Osteocyte (in vitro differentiated cells): ENCODE results near the gene WDR27. TPM values are rescaled to one million over a fixed set of nuclear protein-coding genes. Genes with fewer than 3 reads are reported as not detected.

ENCODE experiments used
- DNase-seq: peaks from one replicate; pipeline ENCODE4 v3.0.0; 2021; ENCODE audit warnings: mixed read lengths; ENCODE audit not compliant: unreplicated experiment; ENCODE audit errors: extremely low spot score
- H3K27ac Mint-ChIP-seq: one replicate; pipeline ENCODE4 v1.8.0; 2021; ENCODE audit warnings: mild to moderate bottlenecking, mixed read lengths; ENCODE audit not compliant: unreplicated experiment
- H3K27me3 Mint-ChIP-seq: one replicate; pipeline ENCODE4 v1.8.0; 2021; ENCODE audit warnings: mixed read lengths; ENCODE audit not compliant: unreplicated experiment
- H3K36me3 Mint-ChIP-seq: one replicate; pipeline ENCODE4 v1.8.0; 2021; ENCODE audit warnings: mixed read lengths; ENCODE audit not compliant: unreplicated experiment
- H3K4me1 Mint-ChIP-seq: one replicate; pipeline ENCODE4 v1.8.0; 2021; ENCODE audit warnings: mixed read lengths; ENCODE audit not compliant: unreplicated experiment
- H3K4me3 Mint-ChIP-seq: one replicate; pipeline ENCODE4 v1.8.0; 2021; ENCODE audit warnings: mild to moderate bottlenecking, moderate library complexity, mixed read lengths; ENCODE audit not compliant: unreplicated experiment
- H3K9me3 Mint-ChIP-seq: one replicate; pipeline ENCODE4 v1.8.0; 2021; ENCODE audit warnings: mixed read lengths; ENCODE audit not compliant: unreplicated experiment
- total RNA-seq: library from RNA; stranded (reverse); gene quantifications from 2 replicates; pipeline ENCODE4 v1.2.1, GENCODE V29; 2021
- TF ChIP-seq, protein P1 (sequence below): fragments of 200-600 bp; sonication (generic); IDR thresholded peaks from 2 replicates; pipeline ENCODE4 v1.5.0; 2021; ENCODE audit warnings: antibody characterized with exemption, mild to moderate bottlenecking, moderate library complexity

WDR27 gene
- total RNA-seq, 1 donor from 2014 or later, result 37.4 TPM

- Mint-ChIP-seq H3K4me1 (no peaks in the 10 kb centered on the region), H3K27ac (no peak overlapping the region), H3K36me3 (peaks cover 3% of the 10 kb centered on the region), H3K9me3 (peaks cover 5% of the 10 kb centered on the region), H3K4me3 (no peak overlapping the region), H3K27me3 (no peaks in the 10 kb centered on the region)
- DNase-seq, result no peak
- TF ChIP-seq, protein P1, sequence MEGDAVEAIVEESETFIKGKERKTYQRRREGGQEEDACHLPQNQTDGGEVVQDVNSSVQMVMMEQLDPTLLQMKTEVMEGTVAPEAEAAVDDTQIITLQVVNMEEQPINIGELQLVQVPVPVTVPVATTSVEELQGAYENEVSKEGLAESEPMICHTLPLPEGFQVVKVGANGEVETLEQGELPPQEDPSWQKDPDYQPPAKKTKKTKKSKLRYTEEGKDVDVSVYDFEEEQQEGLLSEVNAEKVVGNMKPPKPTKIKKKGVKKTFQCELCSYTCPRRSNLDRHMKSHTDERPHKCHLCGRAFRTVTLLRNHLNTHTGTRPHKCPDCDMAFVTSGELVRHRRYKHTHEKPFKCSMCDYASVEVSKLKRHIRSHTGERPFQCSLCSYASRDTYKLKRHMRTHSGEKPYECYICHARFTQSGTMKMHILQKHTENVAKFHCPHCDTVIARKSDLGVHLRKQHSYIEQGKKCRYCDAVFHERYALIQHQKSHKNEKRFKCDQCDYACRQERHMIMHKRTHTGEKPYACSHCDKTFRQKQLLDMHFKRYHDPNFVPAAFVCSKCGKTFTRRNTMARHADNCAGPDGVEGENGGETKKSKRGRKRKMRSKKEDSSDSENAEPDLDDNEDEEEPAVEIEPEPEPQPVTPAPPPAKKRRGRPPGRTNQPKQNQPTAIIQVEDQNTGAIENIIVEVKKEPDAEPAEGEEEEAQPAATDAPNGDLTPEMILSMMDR, result no peak
Measured at GRCh38 chr6:169510871-169511270, 191.0 kb downstream of the WDR27 start.

- Mint-ChIP-seq H3K9me3 (peaks cover 5% of the 10 kb centered on the region), H3K27me3 (no peaks in the 10 kb centered on the region), H3K4me3 (no peak overlapping the region), H3K27ac (no peak overlapping the region), H3K4me1 (peaks cover 2% of the 10 kb centered on the region), H3K36me3 (peaks cover 3% of the 10 kb centered on the region)
- DNase-seq, result no peak
- TF ChIP-seq, protein P1, result no peak
Measured at GRCh38 chr6:169508452-169508851, 193.4 kb downstream of the WDR27 start.

DNA sequence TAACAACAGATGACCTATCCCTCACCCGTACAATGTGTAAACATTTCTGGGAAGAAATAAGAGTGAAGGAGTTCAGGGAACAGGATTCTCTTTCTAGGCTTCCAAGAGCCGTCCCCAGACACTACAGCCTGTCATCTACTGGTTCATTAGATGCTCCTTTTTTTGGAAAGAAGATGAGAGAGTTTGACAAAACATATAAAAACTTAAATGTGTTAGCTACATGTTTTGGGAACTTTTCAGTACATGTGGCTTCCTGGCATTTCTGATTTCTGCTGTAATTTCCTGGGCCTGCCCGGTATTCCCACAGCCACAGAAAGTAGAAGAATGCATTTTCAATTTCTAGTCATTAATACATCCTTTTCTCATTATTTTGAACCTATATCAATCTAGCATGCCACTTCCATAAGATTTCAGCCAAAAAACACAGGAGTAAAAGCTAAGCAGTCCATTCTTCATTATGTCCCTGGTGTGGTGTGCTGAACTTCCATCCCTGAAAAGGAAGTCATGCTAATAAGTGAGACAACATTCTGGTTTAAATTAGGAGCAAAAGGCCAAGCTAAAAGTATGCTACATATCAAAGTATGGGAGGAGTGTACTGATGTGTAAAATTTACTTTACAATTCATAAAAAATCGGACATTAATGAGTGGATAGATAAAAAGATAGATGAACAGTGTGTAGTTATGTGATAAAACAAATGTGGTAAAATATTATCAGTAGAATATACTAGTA is 198.2 kb downstream of the WDR27 start:
- Mint-ChIP-seq H3K36me3 (peaks cover 6% of the 10 kb centered on the region), H3K27me3 (no peaks in the 10 kb centered on the region)

DNA sequence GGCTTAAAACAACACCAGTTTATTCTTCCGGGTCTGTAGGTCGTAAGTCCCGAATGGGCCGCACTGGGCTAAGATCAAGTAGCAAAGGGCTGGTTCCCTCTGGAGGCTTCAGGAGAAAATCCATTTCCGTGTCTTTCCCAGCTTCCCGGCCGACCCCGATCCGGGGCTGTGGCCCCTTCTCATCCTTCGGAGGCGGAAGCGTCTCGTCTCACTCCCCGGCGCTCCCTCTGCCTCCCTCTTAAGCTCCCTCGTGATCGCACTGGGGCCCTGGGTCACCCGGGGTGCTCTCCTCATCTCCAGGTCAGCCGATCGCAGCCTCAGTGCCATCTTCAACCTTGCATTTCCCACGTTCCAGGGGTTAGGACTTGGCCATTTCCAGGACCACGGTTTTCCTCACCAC is 199.4 kb downstream of the WDR27 start:
- H3K9me3 Mint-ChIP-seq, result no peaks in the 10 kb centered on the region
- H3K36me3 Mint-ChIP-seq, result peaks cover 3% of the 10 kb centered on the region
- H3K27ac Mint-ChIP-seq, result no peak overlapping the region
- TF ChIP-seq, protein P1, result no peak
- H3K27me3 Mint-ChIP-seq, result no peaks in the 10 kb centered on the region
- H3K4me3 Mint-ChIP-seq, result no peak overlapping the region
- no peak for DNase-seq
- peaks cover 4% of the 10 kb centered on the region for H3K4me1 Mint-ChIP-seq

More for the DNA sequence above, 198.2 kb downstream of the WDR27 start:
- Mint-ChIP-seq H3K9me3 (peaks cover 5% of the 10 kb centered on the region), H3K4me1 (peaks cover 4% of the 10 kb centered on the region), H3K27ac (no peak overlapping the region), H3K4me3 (no peak overlapping the region)
- TF ChIP-seq, protein P1, result no peak
- DNase-seq, result no peak

DNA sequence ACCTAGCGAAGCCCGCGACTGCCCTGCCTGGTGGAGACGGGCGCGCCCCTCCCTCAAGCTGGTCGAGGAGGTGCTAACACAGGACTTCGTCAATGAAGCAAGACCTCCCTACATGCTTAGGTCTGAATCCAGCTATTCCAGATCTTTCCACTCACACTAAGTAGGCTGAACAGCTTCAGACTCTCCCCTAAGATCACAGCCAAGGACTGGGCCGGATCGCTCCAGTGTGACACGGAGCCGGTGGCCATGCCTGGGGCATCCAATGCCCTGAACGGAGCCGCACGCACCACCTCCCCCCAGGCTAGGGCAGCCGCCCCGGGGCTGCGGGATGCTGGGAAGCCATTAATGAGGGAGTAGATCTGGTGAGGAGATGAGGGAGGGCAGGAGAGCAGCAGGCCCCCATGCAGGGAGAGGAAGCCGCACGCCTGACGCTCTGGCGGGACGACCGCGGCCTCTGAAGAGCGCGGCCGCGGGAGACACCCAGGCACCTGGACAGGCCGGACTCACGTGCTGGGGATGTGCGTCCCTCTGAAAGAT is 200.0 kb downstream of the WDR27 start:
- Mint-ChIP-seq H3K4me3 (no peak overlapping the region), H3K36me3 (peaks cover 3% of the 10 kb centered on the region), H3K27ac (no peak overlapping the region), H3K27me3 (no peaks in the 10 kb centered on the region), H3K4me1 (peaks cover 4% of the 10 kb centered on the region), H3K9me3 (no peaks in the 10 kb centered on the region)
- TF ChIP-seq, protein P1, result no peak
- DNase-seq, result no peak
